ENCODE measurements around the gene ZRANB3. TPM values are rescaled to one million over a fixed set of nuclear protein-coding genes. Genes with fewer than 3 reads are reported as not detected.

ZRANB3 gene
- polyA plus RNA-seq, 1 donor (not counting 4 experiments of a cell fraction or from before 2014, with no cell fraction given): 10.6 TPM

DNA sequence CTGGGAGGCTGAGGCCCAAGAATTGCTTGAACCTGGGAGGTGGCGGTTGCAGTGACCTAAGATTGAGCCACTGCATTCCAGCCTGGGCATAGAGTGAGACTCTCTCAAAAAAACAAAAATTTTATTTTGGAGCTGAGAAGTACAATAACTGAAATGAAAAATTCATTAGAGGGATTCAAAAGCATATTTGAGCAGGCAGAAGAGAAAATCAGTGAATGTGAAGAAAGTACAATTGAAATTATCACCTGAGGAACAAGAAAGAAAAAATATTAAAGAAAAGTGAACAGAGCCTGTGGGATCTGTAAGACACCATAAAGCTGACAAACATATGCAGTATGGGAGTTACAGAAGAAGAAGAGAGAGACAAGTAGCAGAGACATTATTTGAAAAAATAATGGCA, 341.9 kb downstream of the ZRANB3 start:
- Histone ChIP-seq H2AFZ (ENCODE audit: control insufficient read depth, low read length) (no peak overlapping the region), H3K36me3 (ENCODE audit: control insufficient read depth in 2 of 2, extremely low read depth in 1 of 2, insufficient read depth in 2 of 2, low read length in 2 of 2) (peaks cover 0 to 2% of the 10 kb centered on the region in 2 experiments), H3K79me2 (ENCODE audit: control insufficient read depth, insufficient read depth, low read length) (no peaks in the 10 kb centered on the region), H3K9me1 (ENCODE audit: control insufficient read depth, extremely low read depth, insufficient read depth, low read length) (no peaks in the 10 kb centered on the region), H3K9me3 (ENCODE audit: control insufficient read depth, low read depth, low read length) (no peaks in the 10 kb centered on the region), H3K4me3 (ENCODE audit: control insufficient read depth in 2 of 3, extremely low read depth in 1 of 3, insufficient read depth in 2 of 3, low read depth in 1 of 3, low read length in 3 of 3) (no peak overlapping the region), H3K27ac (ENCODE audit: control insufficient read depth, insufficient read depth, low read length) (no peak overlapping the region), H3K4me2 (ENCODE audit: control insufficient read depth, extremely low read depth, insufficient read depth, low read depth, low read length) (no peak overlapping the region), H3K9ac (ENCODE audit: control insufficient read depth, extremely low read depth, insufficient read depth, low read length) (no peak overlapping the region), H4K20me1 (ENCODE audit: control insufficient read depth, extremely low read depth, insufficient read depth, low read length) (no peaks in the 10 kb centered on the region), H3K27me3 (ENCODE audit: control insufficient read depth, extremely low read depth, insufficient read depth, low read length) (no peaks in the 10 kb centered on the region), H3K4me1 (ENCODE audit: control insufficient read depth, extremely low read depth, insufficient read depth, low read length) (no peaks in the 10 kb centered on the region)
- DNase-seq (ENCODE audit: low read depth, low spot score) (no peak), FAIRE-seq (no peak)
- dilution Hi-C loops (cut with MboI; ENCODE audit: extremely low pct_ligation_motif_present, low sequenced_read_pairs): no loop called here
- no peak for TF ChIP-seq EZH2 (IDR thresholded peaks at IDR 0.05; ENCODE audit: low read length)
- TF ChIP-seq, protein P1, sequence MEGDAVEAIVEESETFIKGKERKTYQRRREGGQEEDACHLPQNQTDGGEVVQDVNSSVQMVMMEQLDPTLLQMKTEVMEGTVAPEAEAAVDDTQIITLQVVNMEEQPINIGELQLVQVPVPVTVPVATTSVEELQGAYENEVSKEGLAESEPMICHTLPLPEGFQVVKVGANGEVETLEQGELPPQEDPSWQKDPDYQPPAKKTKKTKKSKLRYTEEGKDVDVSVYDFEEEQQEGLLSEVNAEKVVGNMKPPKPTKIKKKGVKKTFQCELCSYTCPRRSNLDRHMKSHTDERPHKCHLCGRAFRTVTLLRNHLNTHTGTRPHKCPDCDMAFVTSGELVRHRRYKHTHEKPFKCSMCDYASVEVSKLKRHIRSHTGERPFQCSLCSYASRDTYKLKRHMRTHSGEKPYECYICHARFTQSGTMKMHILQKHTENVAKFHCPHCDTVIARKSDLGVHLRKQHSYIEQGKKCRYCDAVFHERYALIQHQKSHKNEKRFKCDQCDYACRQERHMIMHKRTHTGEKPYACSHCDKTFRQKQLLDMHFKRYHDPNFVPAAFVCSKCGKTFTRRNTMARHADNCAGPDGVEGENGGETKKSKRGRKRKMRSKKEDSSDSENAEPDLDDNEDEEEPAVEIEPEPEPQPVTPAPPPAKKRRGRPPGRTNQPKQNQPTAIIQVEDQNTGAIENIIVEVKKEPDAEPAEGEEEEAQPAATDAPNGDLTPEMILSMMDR (optimal IDR thresholded peaks at IDR 0.05 in 1 of 3, IDR thresholded peaks at IDR 0.05 in 1 of 3, conservative IDR thresholded peaks at IDR 0.05 in 1 of 3; ENCODE audit: extremely low read depth in 1 of 3, insufficient read depth in 2 of 3, low read length in 3 of 3): no peak

GRCh38 chr2:135187270-135187669, 343.7 kb downstream of the ZRANB3 start:
- H3K9ac ChIP-seq (ENCODE audit: control insufficient read depth, extremely low read depth, insufficient read depth, low read length): no peak overlapping the region
- no peak overlapping the region for H3K27ac ChIP-seq (ENCODE audit: control insufficient read depth, insufficient read depth, low read length)
- no peaks in the 10 kb centered on the region for H3K4me1 ChIP-seq (ENCODE audit: control insufficient read depth, extremely low read depth, insufficient read depth, low read length)
- no peaks in the 10 kb centered on the region for H3K9me3 ChIP-seq (ENCODE audit: control insufficient read depth, low read depth, low read length)
- no peaks in the 10 kb centered on the region for H3K9me1 ChIP-seq (ENCODE audit: control insufficient read depth, extremely low read depth, insufficient read depth, low read length)
- FAIRE-seq (no peak), DNase-seq (ENCODE audit: low read depth, low spot score) (no peak)
- H3K4me2 ChIP-seq (ENCODE audit: control insufficient read depth, extremely low read depth, insufficient read depth, low read depth, low read length): no peak overlapping the region
- TF ChIP-seq, protein P1 (optimal IDR thresholded peaks at IDR 0.05 in 1 of 3, IDR thresholded peaks at IDR 0.05 in 1 of 3, conservative IDR thresholded peaks at IDR 0.05 in 1 of 3; ENCODE audit: extremely low read depth in 1 of 3, insufficient read depth in 2 of 3, low read length in 3 of 3): no peak
- no peak for TF ChIP-seq EZH2 (IDR thresholded peaks at IDR 0.05; ENCODE audit: low read length)
- H2AFZ ChIP-seq (ENCODE audit: control insufficient read depth, low read length): no peak overlapping the region
- H4K20me1 ChIP-seq (ENCODE audit: control insufficient read depth, extremely low read depth, insufficient read depth, low read length): no peaks in the 10 kb centered on the region
- no peaks in the 10 kb centered on the region for H3K27me3 ChIP-seq (ENCODE audit: control insufficient read depth, extremely low read depth, insufficient read depth, low read length)
- H3K4me3 ChIP-seq (ENCODE audit: control insufficient read depth in 2 of 3, extremely low read depth in 1 of 3, insufficient read depth in 2 of 3, low read depth in 1 of 3, low read length in 3 of 3): no peak overlapping the region
- dilution Hi-C loops (cut with MboI; ENCODE audit: extremely low pct_ligation_motif_present, low sequenced_read_pairs): no loop called here
- peaks cover 0 to 2% of the 10 kb centered on the region in 2 experiments for H3K36me3 ChIP-seq (ENCODE audit: control insufficient read depth in 2 of 2, extremely low read depth in 1 of 2, insufficient read depth in 2 of 2, low read length in 2 of 2)
- H3K79me2 ChIP-seq (ENCODE audit: control insufficient read depth, insufficient read depth, low read length): no peaks in the 10 kb centered on the region
